ENCODE data around the gene SLC45A3. TPM values are rescaled to one million over a fixed set of nuclear protein-coding genes. Genes with fewer than 3 reads are reported as not detected.
A peak's percentile ranks its signal among the peaks of the same experiment; 100 is the strongest.

Gene SLC45A3
- total RNA-seq, 1 experiment from 2014 or later = 12.3 TPM

GRCh38 chr1:205670611-205671430 is 9.5 kb downstream of the SLC45A3 start:
- H2AFZ ChIP-seq (ENCODE audit: low read depth, low read length, poor library complexity, severe bottlenecking) = no peak overlapping the region
- no peak overlapping the region; the same call in 1 of the 2 replicates for H3K27ac ChIP-seq (ENCODE audit: low read depth, low read length)
- no peak for DNase-seq (ENCODE audit: low read depth, low spot score)
- ChIA-PET RAD21 (ENCODE audit: low non-redundant PET in 1 of 2, low total read pairs in 2 of 2, uncharacterized antibody in 2 of 2, unreplicated experiment in 2 of 2) (no interaction called here), CTCF (interaction anchor here (0.9 to 4.8 kb wide), 3 partner anchors 10 to 40 kb away, joined by 3 to 39 read pairs (median 4); partner anchors contain the start of gene SLC45A3), POLR2A (interaction anchor here (1.1 kb wide), 1 partner anchor 12 kb away, joined by 3 read pairs; no protein-coding TSS in a partner anchor)
- H4K20me1 ChIP-seq (ENCODE audit: insufficient read depth) = no peaks in the 10 kb centered on the region
- H3K9me2 ChIP-seq (ENCODE audit: insufficient read depth) = no peaks in the 10 kb centered on the region
- no TSS peak for BruUV-seq (replicated peaks)
- H3K36me3 ChIP-seq (ENCODE audit: control insufficient read depth in 1 of 2, insufficient read depth in 2 of 2, low read length in 2 of 2) = no peaks in the 10 kb centered on the region
- H3K9me3 ChIP-seq (ENCODE audit: control insufficient read depth in 1 of 2, insufficient read depth in 1 of 2, low read depth in 1 of 2, low read length in 2 of 2) = no peaks in the 10 kb centered on the region
- ATAC-seq = no peak
- peaks cover 13% of the 10 kb centered on the region; the same call in 1 of the 2 replicates for H3K79me2 ChIP-seq (ENCODE audit: insufficient read depth, low read length)
- peaks cover 32 to 71% of the 10 kb centered on the region in 2 experiments for H3K4me1 ChIP-seq (ENCODE audit: control insufficient read depth in 1 of 2, insufficient read depth in 2 of 2, low read length in 2 of 2)
- intact Hi-C loops (cut with micrococcal nuclease) = no loop called here
- TF ChIP-seq FOSL1 (IDR thresholded peaks at IDR 0.05; ENCODE audit: low read depth) = no peak
- TF ChIP-seq MAX (IDR thresholded peaks at IDR 0.05) = no peak
- 0 out of 2 replicates have a peak overlapping the region, but pooled peaks have one; percentile 17 for H3K9ac ChIP-seq (ENCODE audit: low read length)
- peak overlapping the region; percentile 66 for H3K4me2 ChIP-seq (ENCODE audit: low read length)
- H3K27me3 ChIP-seq (ENCODE audit: insufficient read depth, low read length) = no peaks in the 10 kb centered on the region
- no peak overlapping the region for H3K4me3 ChIP-seq (replicated peaks in 1 of 2; ENCODE audit: low read depth in 1 of 2, low read length in 2 of 2)

GRCh38 chr1:205670150-205670446 is 10.2 kb downstream of the SLC45A3 start:
- H3K9ac ChIP-seq (ENCODE audit: low read length) = no peak overlapping the region
- no peak overlapping the region for H3K27ac ChIP-seq (ENCODE audit: low read depth, low read length)
- ATAC-seq (no peak), DNase-seq (ENCODE audit: low read depth, low spot score) (no peak)
- H3K9me3 ChIP-seq (ENCODE audit: control insufficient read depth in 1 of 2, insufficient read depth in 1 of 2, low read depth in 1 of 2, low read length in 2 of 2) = no peaks in the 10 kb centered on the region
- H3K36me3 ChIP-seq (ENCODE audit: control insufficient read depth in 1 of 2, insufficient read depth in 2 of 2, low read length in 2 of 2) = no peaks in the 10 kb centered on the region
- peak overlapping the region; percentile 46 for H3K4me2 ChIP-seq (ENCODE audit: low read length)
- H3K4me3 ChIP-seq (replicated peaks in 1 of 2; ENCODE audit: low read depth in 1 of 2, low read length in 2 of 2) = no peak overlapping the region
- CTCF ChIA-PET = interaction anchor here (4.8 kb wide), 1 partner anchor 11 kb away, joined by 39 read pairs; no protein-coding TSS in a partner anchor
- BruUV-seq (replicated peaks) = no TSS peak
- H3K79me2 ChIP-seq (ENCODE audit: insufficient read depth, low read length) = peaks cover 13% of the 10 kb centered on the region; the same call in 1 of the 2 replicates
- intact Hi-C loops (cut with micrococcal nuclease) = no loop called here
- H3K27me3 ChIP-seq (ENCODE audit: insufficient read depth, low read length) = no peaks in the 10 kb centered on the region
- H3K4me1 ChIP-seq (ENCODE audit: control insufficient read depth in 1 of 2, insufficient read depth in 2 of 2, low read length in 2 of 2) = peaks cover 39 to 78% of the 10 kb centered on the region in 2 experiments
- RAD21 ChIA-PET (ENCODE audit: low non-redundant PET in 1 of 2, low total read pairs in 2 of 2, uncharacterized antibody in 2 of 2, unreplicated experiment in 2 of 2) = no interaction called here
- POLR2A ChIA-PET = no interaction called here
- no peaks in the 10 kb centered on the region for H3K9me2 ChIP-seq (ENCODE audit: insufficient read depth)
- no peak overlapping the region for H2AFZ ChIP-seq (ENCODE audit: low read depth, low read length, poor library complexity, severe bottlenecking)
- no peaks in the 10 kb centered on the region for H4K20me1 ChIP-seq (ENCODE audit: insufficient read depth)
- TF ChIP-seq EZH2 (IDR thresholded peaks at IDR 0.05) (no peak), SRF (IDR thresholded peaks at IDR 0.05; ENCODE audit: low read depth) (no peak), MAX (IDR thresholded peaks at IDR 0.05) (no peak), POLR2A (IDR thresholded peaks at IDR 0.05; ENCODE audit: borderline replicate concordance, extremely low read depth, insufficient read depth, insufficient read length) (no peak), JUND (IDR thresholded peaks at IDR 0.05) (no peak), FOSL1 (IDR thresholded peaks at IDR 0.05; ENCODE audit: low read depth) (no peak), CEBPB (IDR thresholded peaks at IDR 0.05; ENCODE audit: low read depth) (no peak), EGR1 (IDR thresholded peaks at IDR 0.05; ENCODE audit: low read depth) (no peak), ATF3 (IDR thresholded peaks at IDR 0.05) (no peak), YY1 (IDR thresholded peaks at IDR 0.05; ENCODE audit: extremely low read depth, insufficient replicate concordance, low read depth, low read length) (no peak), ZNF274 (IDR thresholded peaks at IDR 0.05; ENCODE audit: low read depth, low read length) (no peak), TCF7L2 (IDR thresholded peaks at IDR 0.05; ENCODE audit: borderline replicate concordance, extremely low read depth, insufficient read depth, insufficient read length) (no peak), SP1 (IDR thresholded peaks at IDR 0.05; ENCODE audit: low read depth) (no peak), CBX3 (IDR thresholded peaks at IDR 0.05; ENCODE audit: low read depth) (no peak)
- TF ChIP-seq, protein P1, sequence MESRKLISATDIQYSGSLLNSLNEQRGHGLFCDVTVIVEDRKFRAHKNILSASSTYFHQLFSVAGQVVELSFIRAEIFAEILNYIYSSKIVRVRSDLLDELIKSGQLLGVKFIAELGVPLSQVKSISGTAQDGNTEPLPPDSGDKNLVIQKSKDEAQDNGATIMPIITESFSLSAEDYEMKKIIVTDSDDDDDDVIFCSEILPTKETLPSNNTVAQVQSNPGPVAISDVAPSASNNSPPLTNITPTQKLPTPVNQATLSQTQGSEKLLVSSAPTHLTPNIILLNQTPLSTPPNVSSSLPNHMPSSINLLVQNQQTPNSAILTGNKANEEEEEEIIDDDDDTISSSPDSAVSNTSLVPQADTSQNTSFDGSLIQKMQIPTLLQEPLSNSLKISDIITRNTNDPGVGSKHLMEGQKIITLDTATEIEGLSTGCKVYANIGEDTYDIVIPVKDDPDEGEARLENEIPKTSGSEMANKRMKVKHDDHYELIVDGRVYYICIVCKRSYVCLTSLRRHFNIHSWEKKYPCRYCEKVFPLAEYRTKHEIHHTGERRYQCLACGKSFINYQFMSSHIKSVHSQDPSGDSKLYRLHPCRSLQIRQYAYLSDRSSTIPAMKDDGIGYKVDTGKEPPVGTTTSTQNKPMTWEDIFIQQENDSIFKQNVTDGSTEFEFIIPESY (IDR thresholded peaks at IDR 0.05; ENCODE audit: extremely low read depth, insufficient replicate concordance, low read length) = no peak
